ENCODE results near the gene SLC1A1. TPM values are rescaled to one million over a fixed set of nuclear protein-coding genes. Genes with fewer than 3 reads are reported as not detected.

Gene SLC1A1
- total RNA-seq, 2 experiments from 2014 or later, result 0.11 to 0.14 TPM

DNA sequence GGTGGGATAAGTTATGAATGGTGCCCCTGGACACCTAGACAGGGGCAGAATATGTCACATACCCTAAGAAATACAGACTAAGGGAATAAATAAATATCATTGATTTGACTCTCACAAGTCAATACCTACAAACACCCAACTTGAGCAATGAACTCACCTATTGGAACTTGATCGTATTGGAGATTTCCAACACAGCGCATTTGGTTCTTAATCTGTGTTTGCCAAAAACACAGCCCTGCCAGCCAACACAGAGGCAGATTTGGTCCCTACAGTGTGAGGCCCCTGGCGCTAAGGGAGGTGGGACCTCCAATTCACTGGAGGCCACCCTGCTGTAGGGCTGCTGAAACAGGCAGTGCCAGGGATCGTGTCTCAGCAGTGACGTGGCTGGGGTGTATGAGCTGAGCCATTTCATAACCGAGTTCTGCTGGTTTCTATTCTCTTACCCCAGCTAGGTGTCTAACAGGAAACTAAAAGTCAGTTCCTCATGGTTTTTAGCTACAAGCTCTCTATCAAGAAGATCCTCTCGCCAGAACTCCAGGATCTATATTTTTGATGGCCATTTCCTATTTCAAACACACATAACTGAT is 84.5 kb downstream of the SLC1A1 start:
- Histone ChIP-seq H3K27me3 (ENCODE audit: control insufficient read depth in 1 of 2, insufficient read depth in 2 of 2, low read length in 2 of 2) (no peaks in the 10 kb centered on the region), H3K4me1 (ENCODE audit: insufficient read depth, low read length) (peaks cover 13% of the 10 kb centered on the region), H3K36me3 (ENCODE audit: insufficient read depth, low read length) (no peaks in the 10 kb centered on the region), H3K27ac (ENCODE audit: low read depth in 1 of 2, low read length in 2 of 2) (no peak overlapping the region), H3K9me3 (ENCODE audit: control insufficient read depth in 1 of 2, insufficient read depth in 1 of 2, low read length in 2 of 2) (no peaks in the 10 kb centered on the region), H3K4me3 (ENCODE audit: low read length) (no peak overlapping the region)
- ATAC-seq (ENCODE audit: poor library complexity) (no peak), DNase-seq (no peak)
- TF ChIP-seq, protein P1, sequence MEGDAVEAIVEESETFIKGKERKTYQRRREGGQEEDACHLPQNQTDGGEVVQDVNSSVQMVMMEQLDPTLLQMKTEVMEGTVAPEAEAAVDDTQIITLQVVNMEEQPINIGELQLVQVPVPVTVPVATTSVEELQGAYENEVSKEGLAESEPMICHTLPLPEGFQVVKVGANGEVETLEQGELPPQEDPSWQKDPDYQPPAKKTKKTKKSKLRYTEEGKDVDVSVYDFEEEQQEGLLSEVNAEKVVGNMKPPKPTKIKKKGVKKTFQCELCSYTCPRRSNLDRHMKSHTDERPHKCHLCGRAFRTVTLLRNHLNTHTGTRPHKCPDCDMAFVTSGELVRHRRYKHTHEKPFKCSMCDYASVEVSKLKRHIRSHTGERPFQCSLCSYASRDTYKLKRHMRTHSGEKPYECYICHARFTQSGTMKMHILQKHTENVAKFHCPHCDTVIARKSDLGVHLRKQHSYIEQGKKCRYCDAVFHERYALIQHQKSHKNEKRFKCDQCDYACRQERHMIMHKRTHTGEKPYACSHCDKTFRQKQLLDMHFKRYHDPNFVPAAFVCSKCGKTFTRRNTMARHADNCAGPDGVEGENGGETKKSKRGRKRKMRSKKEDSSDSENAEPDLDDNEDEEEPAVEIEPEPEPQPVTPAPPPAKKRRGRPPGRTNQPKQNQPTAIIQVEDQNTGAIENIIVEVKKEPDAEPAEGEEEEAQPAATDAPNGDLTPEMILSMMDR (IDR thresholded peaks at IDR 0.05), result no peak
- peaks cover 27% of the 10 kb centered on the region for H3K4me1 Mint-ChIP-seq (ENCODE audit: low read depth)
- H3K27ac Mint-ChIP-seq, result no peak overlapping the region
- intact Hi-C loops (cut with DNase I, micrococcal nuclease), result loop anchor here in 1 of 2 experiments (5.0 to 10.0 kb wide), 2 partner anchors 50 to 72 kb away; no protein-coding TSS in a partner anchor
- H3K27me3 Mint-ChIP-seq, result no peaks in the 10 kb centered on the region
- no peaks in the 10 kb centered on the region for H3K36me3 Mint-ChIP-seq (ENCODE audit: low read depth)
- H3K4me3 Mint-ChIP-seq, result no peak overlapping the region
- no peaks in the 10 kb centered on the region for H3K9me3 Mint-ChIP-seq
- ChIA-PET POLR2A (interaction anchor here (0.9 to 2.7 kb wide), 3 partner anchors 17 to 25 kb away, joined by 3 to 7 read pairs (median 3); no protein-coding TSS in a partner anchor), CTCF (no interaction called here)

DNA sequence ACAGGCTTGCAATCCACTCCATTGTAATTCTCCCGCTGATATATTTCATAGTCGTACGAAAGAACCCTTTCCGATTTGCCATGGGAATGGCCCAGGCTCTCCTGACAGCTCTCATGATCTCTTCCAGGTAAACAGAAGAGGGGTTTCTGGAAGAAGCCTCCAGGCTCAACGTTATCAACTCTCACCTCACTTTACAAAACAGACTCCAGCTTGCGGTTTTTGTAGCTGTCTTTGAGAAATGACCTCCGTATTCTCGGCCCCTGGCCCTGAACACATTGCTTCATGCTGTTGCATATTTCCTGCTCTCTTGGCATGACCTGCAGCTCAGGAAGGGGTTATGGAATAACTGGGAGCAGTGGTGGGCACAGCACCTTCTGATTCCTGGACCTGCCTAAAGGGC is 85.7 kb downstream of the SLC1A1 start:
- TF ChIP-seq, protein P1 (IDR thresholded peaks at IDR 0.05), result no peak
- Mint-ChIP-seq H3K27me3 (no peaks in the 10 kb centered on the region), H3K36me3 (ENCODE audit: low read depth) (no peaks in the 10 kb centered on the region), H3K9me3 (no peaks in the 10 kb centered on the region), H3K4me3 (no peak overlapping the region), H3K4me1 (ENCODE audit: low read depth) (peaks cover 27% of the 10 kb centered on the region), H3K27ac (no peak overlapping the region)
- no peaks in the 10 kb centered on the region for H3K27me3 ChIP-seq (ENCODE audit: control insufficient read depth in 1 of 2, insufficient read depth in 2 of 2, low read length in 2 of 2)
- ChIA-PET CTCF (no interaction called here), POLR2A (interaction anchor here (1.3 kb wide), 1 partner anchor 18 kb away, joined by 3 read pairs; no protein-coding TSS in a partner anchor)
- no peak overlapping the region for H3K27ac ChIP-seq (ENCODE audit: low read depth in 1 of 2, low read length in 2 of 2)
- DNase-seq (no peak), ATAC-seq (ENCODE audit: poor library complexity) (no peak)
- no peaks in the 10 kb centered on the region for H3K9me3 ChIP-seq (ENCODE audit: control insufficient read depth in 1 of 2, insufficient read depth in 1 of 2, low read length in 2 of 2)
- H3K4me1 ChIP-seq (ENCODE audit: insufficient read depth, low read length), result peaks cover 13% of the 10 kb centered on the region
- no peaks in the 10 kb centered on the region for H3K36me3 ChIP-seq (ENCODE audit: insufficient read depth, low read length)
- intact Hi-C loops (cut with DNase I, micrococcal nuclease), result loop anchor here in 1 of 2 experiments (10.0 kb wide), 1 partner anchor 49 kb away; no protein-coding TSS in a partner anchor
- no peak overlapping the region for H3K4me3 ChIP-seq (ENCODE audit: low read length)

DNA sequence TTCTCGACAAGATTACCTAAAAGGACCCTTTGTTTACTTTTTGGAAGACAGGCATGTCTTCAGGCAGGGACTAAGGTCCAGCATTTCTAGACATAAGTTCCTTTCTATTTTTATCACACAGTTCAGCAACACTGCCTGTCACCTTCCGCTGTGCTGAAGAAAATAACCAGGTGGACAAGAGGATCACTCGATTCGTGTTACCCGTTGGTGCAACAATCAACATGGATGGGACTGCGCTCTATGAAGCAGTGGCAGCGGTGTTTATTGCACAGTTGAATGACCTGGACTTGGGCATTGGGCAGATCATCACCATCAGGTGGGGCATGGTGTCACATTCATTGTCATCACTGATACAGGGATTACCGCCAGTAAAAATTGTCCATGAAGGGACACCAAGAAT is 86.2 kb downstream of the SLC1A1 start:
- Histone ChIP-seq H3K27me3 (ENCODE audit: control insufficient read depth in 1 of 2, insufficient read depth in 2 of 2, low read length in 2 of 2) (no peaks in the 10 kb centered on the region), H3K4me1 (ENCODE audit: insufficient read depth, low read length) (peaks cover 13% of the 10 kb centered on the region), H3K27ac (ENCODE audit: low read depth in 1 of 2, low read length in 2 of 2) (no peak overlapping the region), H3K4me3 (ENCODE audit: low read length) (no peak overlapping the region), H3K36me3 (ENCODE audit: insufficient read depth, low read length) (no peaks in the 10 kb centered on the region), H3K9me3 (ENCODE audit: control insufficient read depth in 1 of 2, insufficient read depth in 1 of 2, low read length in 2 of 2) (no peaks in the 10 kb centered on the region)
- no peaks in the 10 kb centered on the region for H3K36me3 Mint-ChIP-seq (ENCODE audit: low read depth)
- DNase-seq, result no peak
- H3K27ac Mint-ChIP-seq, result no peak overlapping the region
- no peak overlapping the region for H3K4me3 Mint-ChIP-seq
- H3K27me3 Mint-ChIP-seq, result no peaks in the 10 kb centered on the region
- CTCF ChIA-PET, result interaction anchor here (0.9 kb wide), 1 partner anchor 16 kb away, joined by 3 read pairs; no protein-coding TSS in a partner anchor
- ATAC-seq (ENCODE audit: poor library complexity), result no peak
- POLR2A ChIA-PET, result interaction anchor here (1.1 kb wide), 1 partner anchor 26 kb away, joined by 3 read pairs; no protein-coding TSS in a partner anchor
- H3K4me1 Mint-ChIP-seq (ENCODE audit: low read depth), result peaks cover 27% of the 10 kb centered on the region
- H3K9me3 Mint-ChIP-seq, result no peaks in the 10 kb centered on the region
- TF ChIP-seq, protein P1 (IDR thresholded peaks at IDR 0.05), result no peak
- intact Hi-C loops (cut with DNase I, micrococcal nuclease), result loop anchor here in 1 of 2 experiments (10.0 kb wide), 1 partner anchor 48 kb away; no protein-coding TSS in a partner anchor
